ENCODE results near the gene CPNE5. TPM values are rescaled to one million over a fixed set of nuclear protein-coding genes. Genes with fewer than 3 reads are reported as not detected.

The CPNE5 gene
- total RNA-seq, 1 donor = not detected

DNA sequence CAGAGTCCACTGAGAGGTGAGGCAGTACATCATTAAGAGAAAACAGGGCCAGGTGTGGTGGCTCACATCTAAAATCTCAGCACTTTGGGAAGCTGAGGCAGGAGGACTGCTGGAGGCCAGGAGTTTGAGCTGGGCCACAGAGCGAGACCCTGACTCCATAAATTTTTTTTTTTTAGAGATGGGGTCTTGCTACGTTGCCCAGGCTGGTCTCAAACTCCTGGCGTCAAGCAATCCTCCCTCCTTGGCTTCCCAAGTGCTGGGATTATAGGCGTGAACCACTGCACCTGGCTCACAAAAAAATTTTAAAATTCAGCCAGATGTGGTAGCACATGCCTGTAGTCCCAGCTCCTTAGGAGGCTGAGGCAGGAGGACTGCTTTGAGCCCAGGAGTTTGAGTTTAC is 18.1 kb upstream of the CPNE5 start:
- peaks cover 13% of the 10 kb centered on the region for H3K79me2 ChIP-seq (ENCODE audit: insufficient read depth, low read length)
- H2AFZ ChIP-seq (ENCODE audit: low read length) = no peak overlapping the region
- peaks cover 20% of the 10 kb centered on the region for H3K36me3 ChIP-seq (ENCODE audit: insufficient read depth, low read length)
- TF ChIP-seq, protein P1, sequence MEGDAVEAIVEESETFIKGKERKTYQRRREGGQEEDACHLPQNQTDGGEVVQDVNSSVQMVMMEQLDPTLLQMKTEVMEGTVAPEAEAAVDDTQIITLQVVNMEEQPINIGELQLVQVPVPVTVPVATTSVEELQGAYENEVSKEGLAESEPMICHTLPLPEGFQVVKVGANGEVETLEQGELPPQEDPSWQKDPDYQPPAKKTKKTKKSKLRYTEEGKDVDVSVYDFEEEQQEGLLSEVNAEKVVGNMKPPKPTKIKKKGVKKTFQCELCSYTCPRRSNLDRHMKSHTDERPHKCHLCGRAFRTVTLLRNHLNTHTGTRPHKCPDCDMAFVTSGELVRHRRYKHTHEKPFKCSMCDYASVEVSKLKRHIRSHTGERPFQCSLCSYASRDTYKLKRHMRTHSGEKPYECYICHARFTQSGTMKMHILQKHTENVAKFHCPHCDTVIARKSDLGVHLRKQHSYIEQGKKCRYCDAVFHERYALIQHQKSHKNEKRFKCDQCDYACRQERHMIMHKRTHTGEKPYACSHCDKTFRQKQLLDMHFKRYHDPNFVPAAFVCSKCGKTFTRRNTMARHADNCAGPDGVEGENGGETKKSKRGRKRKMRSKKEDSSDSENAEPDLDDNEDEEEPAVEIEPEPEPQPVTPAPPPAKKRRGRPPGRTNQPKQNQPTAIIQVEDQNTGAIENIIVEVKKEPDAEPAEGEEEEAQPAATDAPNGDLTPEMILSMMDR (IDR thresholded peaks at IDR 0.05; ENCODE audit: extremely low read depth, low read depth, low read length) = no peak
- no peak overlapping the region for H3K27ac ChIP-seq (ENCODE audit: low read depth, low read length)
- H3K4me1 ChIP-seq (ENCODE audit: insufficient read depth, low read length) = peaks cover 24% of the 10 kb centered on the region
- H3K4me3 ChIP-seq (ENCODE audit: insufficient read depth, low read length) = no peak overlapping the region
- no peaks in the 10 kb centered on the region for H3K9me3 ChIP-seq (ENCODE audit: low read depth, low read length)
- H4K20me1 ChIP-seq (ENCODE audit: insufficient read depth, low read length) = peaks cover 3% of the 10 kb centered on the region
- no peak for DNase-seq (ENCODE audit: insufficient read length, low spot score, missing footprints)
- H3K27me3 ChIP-seq (ENCODE audit: insufficient read depth, low read length) = no peaks in the 10 kb centered on the region
- H3K4me2 ChIP-seq (ENCODE audit: insufficient read depth, low read length) = no peak overlapping the region

DNA sequence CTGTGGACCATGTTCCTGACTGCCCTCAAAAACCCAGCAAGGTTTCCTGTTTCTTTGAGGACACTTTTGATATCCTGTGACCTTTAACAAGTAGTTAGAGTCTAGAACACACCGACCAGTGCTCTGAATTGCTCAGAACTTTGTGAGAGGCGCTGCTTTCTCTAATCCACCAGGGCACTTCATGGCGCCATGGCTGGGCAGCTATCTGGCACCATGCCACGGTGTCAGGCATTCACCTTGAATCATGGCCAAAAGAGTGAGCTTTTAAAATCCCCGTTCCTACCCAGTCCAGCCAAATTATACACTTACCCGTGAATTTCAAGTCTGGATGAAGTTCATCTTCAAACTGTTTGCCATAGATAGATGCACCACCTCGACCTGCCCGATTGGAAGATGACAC is 17.0 kb upstream of the CPNE5 start:
- no peak overlapping the region for H3K4me2 ChIP-seq (ENCODE audit: insufficient read depth, low read length)
- H3K4me3 ChIP-seq (ENCODE audit: insufficient read depth, low read length) = no peak overlapping the region
- no peaks in the 10 kb centered on the region for H3K9me3 ChIP-seq (ENCODE audit: low read depth, low read length)
- TF ChIP-seq, protein P1 (IDR thresholded peaks at IDR 0.05; ENCODE audit: extremely low read depth, low read depth, low read length) = no peak
- H3K36me3 ChIP-seq (ENCODE audit: insufficient read depth, low read length) = peaks cover 20% of the 10 kb centered on the region
- peaks cover 34% of the 10 kb centered on the region for H3K4me1 ChIP-seq (ENCODE audit: insufficient read depth, low read length)
- peaks cover 11% of the 10 kb centered on the region for H3K79me2 ChIP-seq (ENCODE audit: insufficient read depth, low read length)
- DNase-seq (ENCODE audit: insufficient read length, low spot score, missing footprints) = no peak
- no peaks in the 10 kb centered on the region for H3K27me3 ChIP-seq (ENCODE audit: insufficient read depth, low read length)
- H4K20me1 ChIP-seq (ENCODE audit: insufficient read depth, low read length) = peaks cover 3% of the 10 kb centered on the region
- H3K27ac ChIP-seq (ENCODE audit: low read depth, low read length) = no peak overlapping the region
- no peak overlapping the region for H2AFZ ChIP-seq (ENCODE audit: low read length)

DNA sequence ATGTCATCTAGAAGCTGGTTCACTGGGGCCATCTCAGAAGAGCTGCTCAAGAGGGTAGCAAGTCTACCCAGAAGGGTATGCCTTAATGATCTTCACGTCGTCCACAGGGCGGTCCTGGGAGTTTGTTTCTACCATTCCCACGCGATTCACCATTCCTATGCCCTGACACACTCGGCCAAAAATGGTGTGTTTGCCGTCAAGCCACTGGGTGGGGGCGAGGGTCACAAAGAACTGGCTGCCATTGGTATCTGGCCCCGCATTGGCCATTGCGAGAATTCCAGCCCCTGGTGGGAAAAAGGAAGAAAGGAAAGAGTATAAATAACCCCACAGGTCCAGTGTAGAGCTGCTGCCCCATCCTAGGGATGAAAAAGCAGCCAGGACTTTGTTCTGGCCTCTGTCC is 16.5 kb upstream of the CPNE5 start:
- Histone ChIP-seq H3K27me3 (ENCODE audit: insufficient read depth, low read length) (no peaks in the 10 kb centered on the region), H3K27ac (ENCODE audit: low read depth, low read length) (no peak overlapping the region), H3K4me2 (ENCODE audit: insufficient read depth, low read length) (no peak overlapping the region), H3K79me2 (ENCODE audit: insufficient read depth, low read length) (peaks cover 6% of the 10 kb centered on the region), H4K20me1 (ENCODE audit: insufficient read depth, low read length) (peaks cover 3% of the 10 kb centered on the region), H3K36me3 (ENCODE audit: insufficient read depth, low read length) (peaks cover 20% of the 10 kb centered on the region), H3K4me1 (ENCODE audit: insufficient read depth, low read length) (peaks cover 40% of the 10 kb centered on the region), H3K9me3 (ENCODE audit: low read depth, low read length) (no peaks in the 10 kb centered on the region), H3K4me3 (ENCODE audit: insufficient read depth, low read length) (no peak overlapping the region), H2AFZ (ENCODE audit: low read length) (no peak overlapping the region)
- no peak for DNase-seq (ENCODE audit: insufficient read length, low spot score, missing footprints)
- TF ChIP-seq, protein P1 (IDR thresholded peaks at IDR 0.05; ENCODE audit: extremely low read depth, low read depth, low read length) = no peak

DNA sequence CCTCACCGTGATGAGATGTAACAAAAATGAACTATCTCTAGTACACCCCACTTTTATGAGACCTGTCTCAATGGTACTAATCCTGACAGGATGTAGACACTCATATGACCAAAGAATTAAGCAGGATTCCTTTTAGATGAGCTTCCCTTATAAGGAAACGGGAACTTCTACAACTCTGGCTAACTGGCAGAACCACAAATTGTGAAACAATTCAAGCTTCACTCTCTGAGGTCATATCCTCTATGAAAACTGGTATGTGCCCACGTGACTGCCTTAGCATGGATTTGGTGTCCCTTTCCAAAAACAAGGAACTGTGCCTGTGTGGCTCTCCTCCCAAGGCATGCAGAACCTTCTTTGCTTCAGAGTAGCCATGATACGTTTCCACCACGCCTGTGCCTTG is 14.1 kb upstream of the CPNE5 start:
- Histone ChIP-seq H3K4me1 (ENCODE audit: insufficient read depth, low read length) (peaks cover 33% of the 10 kb centered on the region), H3K4me2 (ENCODE audit: insufficient read depth, low read length) (no peak overlapping the region), H3K9me3 (ENCODE audit: low read depth, low read length) (no peaks in the 10 kb centered on the region), H3K27me3 (ENCODE audit: insufficient read depth, low read length) (no peaks in the 10 kb centered on the region), H3K36me3 (ENCODE audit: insufficient read depth, low read length) (peaks cover 20% of the 10 kb centered on the region), H3K27ac (ENCODE audit: low read depth, low read length) (peak overlapping the region; percentile 78), H4K20me1 (ENCODE audit: insufficient read depth, low read length) (peaks cover under 1% of the 10 kb centered on the region), H3K4me3 (ENCODE audit: insufficient read depth, low read length) (no peak overlapping the region), H3K79me2 (ENCODE audit: insufficient read depth, low read length) (no peaks in the 10 kb centered on the region), H2AFZ (ENCODE audit: low read length) (peak overlapping the region; percentile 52)
- TF ChIP-seq, protein P1 (IDR thresholded peaks at IDR 0.05; ENCODE audit: extremely low read depth, low read depth, low read length) = no peak
- DNase-seq (ENCODE audit: insufficient read length, low spot score, missing footprints) = peak; percentile 82
